HG02759 (cell line): Measurements from ENCODE around the gene NNAT.
"Not testable (repeated sequence)": the region's sequence is repeated elsewhere in the genome, so short reads cannot be mapped to it uniquely, and the experiment has no call there.

Experiments
- ATAC-seq: cut with Tn5 transposase; IDR thresholded peaks from one replicate; pipeline ENCODE4 v1.9.1; 2021; ENCODE audit warnings: mild to moderate bottlenecking, moderate library complexity; ENCODE audit not compliant: unreplicated experiment

Gene NNAT

DNA sequence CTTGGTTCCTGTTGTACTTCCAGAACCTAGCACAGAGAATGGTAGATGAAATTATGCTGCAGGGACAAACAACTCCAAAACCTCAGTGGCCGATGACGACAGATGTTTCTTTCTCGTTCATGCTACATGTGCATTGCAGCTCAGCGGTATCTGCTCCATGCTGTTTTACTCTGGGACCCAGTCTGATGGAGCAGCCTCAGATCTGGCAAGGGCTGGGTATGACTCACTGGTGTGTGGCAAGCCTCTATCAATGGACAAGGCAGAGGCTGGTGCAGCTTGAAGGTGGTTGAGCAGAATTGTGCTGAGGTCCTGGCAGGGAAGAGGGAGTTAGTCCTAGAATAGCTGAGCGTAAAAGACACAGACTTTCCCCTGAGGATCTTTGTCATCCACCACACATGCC is 17.0 kb downstream of the NNAT start:
- no peak for ATAC-seq

DNA sequence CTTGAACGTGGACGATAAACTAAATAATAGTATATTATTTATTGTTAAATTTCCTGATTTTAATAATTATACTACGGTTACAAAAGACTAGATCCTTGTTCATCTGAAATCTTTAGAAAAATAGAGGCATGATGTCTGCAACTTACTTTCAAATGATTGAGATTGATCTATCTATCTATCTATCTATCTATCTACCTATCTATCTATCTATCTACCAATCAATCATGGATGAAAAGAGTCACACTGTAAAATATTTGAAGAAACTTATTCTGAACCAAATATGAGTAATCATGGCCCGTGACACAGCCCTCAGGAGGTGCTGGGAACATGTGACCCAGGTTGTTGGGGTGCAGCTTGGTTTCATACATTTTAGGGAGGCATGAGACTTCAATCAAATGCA is 18.4 kb downstream of the NNAT start:
- no peak for ATAC-seq

DNA sequence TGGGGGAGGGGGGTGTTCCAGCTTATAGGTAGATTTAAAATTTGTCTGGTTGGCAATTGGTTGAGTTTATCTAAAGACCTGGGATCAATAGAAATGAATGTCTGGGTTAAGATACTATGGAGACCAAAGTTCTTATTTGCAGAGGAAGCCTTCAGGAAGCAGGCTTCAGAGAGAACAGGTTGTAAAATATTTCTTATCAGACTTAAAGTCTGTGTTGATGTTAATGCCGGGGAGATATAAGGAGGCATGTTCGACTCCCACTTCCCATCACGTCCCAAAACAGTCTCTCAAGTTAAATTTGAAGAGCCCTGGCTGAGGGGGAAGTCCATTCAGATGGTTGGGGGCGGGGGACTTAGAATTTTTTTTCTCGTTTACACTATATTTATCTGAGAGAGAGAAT is 19.0 kb downstream of the NNAT start:
- no peak for ATAC-seq

DNA sequence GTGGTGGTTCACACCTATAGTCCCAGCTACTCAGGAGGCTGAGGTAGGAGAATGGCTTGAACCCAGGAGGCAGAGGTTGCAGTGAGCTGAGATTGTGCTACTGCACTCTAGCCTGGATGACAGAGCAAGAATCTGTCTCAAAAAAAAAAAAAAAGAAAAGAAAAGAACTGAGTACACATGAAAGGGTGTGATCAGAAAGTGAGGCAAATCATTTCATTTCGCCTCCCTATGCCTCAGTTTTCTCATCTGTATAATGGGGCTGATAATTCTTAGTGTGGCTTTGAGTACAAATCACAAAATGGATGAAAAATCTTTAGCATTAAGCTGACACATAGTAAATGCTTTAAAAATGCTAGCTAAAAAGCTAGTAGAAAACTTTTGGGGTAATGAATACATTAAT is 19.8 kb downstream of the NNAT start:
- ATAC-seq, result not testable (repeated sequence)

DNA sequence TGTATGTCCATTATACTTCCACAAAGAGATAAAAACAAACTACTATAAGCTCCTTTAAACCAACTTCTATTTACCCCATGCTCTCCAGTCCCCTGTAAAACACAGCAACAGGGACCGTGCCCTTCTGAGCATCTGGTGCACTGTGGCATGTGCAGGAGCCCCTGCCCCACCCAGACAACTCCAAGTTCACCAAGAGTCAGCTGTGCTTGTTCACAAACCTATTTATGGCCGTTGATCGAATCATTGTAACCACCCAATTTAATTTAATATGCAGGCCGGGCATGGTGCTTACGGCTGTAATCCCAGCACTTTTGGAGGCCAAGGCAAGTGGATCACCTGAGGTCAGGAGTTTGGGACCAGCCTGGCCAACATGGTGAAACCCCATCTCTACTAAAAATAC is 20.3 kb downstream of the NNAT start:
- ATAC-seq, result no peak

DNA sequence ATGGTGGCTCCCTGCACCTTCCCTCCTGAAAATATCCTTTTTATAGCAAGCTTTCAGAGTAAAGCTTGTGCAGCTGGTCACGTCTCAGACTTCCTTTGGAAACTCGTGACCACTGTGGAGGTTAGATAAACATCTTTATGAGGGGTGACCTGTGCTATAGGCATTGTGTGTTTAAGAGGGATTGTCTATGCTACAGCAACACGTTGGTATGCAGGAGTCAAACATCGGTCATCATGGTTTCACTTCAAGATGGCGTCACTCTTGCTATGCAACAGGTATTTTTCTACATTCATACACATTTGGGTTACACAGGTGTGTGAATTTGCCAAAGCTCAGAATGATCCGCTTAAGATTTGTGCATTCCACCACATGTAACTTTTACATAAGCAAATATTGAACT is 21.2 kb downstream of the NNAT start:
- ATAC-seq, result no peak

DNA sequence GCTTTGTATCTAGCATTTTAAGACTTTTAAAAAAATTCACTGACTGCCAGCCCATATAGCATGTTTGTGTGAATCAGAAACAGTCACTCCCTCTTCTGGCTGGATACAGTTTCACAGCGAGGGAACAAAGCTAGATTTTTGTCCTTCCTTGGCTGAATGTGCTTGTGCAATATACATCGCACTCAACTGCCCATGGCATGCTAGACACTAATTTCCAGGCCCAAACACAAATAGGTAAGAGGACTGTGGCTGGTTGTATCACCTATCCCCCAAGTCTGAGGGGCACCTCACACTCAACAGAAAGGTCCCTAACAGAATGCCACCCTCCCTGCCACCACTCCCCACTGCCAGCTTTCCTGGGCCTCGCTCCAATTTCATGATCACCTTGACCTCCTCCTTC is 22.8 kb downstream of the NNAT start:
- no peak for ATAC-seq

DNA sequence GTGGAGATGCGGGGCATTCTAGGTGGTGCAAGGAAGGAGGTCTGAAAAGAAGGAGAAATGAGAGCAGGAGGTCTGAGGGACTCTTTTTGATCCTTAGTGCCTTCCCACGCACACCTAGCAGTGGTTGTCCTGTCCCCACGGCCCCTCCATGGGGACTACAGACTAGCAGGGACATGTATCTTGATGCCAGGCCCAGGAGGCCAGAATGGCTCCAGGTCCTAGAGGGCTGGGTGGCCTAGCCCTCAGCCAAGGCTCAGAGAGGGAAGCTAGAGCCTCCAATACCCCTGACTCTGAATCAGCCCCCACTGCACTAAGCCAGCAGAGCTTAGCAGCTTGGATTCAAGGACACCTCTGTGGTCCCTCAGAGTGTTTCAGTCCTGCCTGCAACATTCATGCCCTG is 23.3 kb downstream of the NNAT start:
- ATAC-seq, result no peak

DNA sequence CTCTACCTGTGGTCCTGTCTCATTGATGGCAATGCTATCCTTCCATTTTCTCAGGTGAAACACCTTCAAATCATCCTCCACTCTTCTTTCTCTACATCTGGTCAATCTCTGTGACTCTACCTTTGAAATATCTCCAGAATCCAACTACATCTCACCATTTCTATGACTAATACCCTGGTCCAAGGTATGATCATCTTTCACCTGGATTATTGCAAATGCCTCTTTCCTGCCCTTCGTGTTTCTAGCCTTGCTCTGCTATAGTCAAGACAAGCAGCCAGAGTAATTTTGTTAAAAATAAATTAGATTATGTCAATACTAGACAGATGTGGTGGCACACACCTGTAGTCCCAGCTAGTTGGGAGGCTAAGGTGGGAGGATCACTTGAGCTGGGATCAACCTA is 24.5 kb downstream of the NNAT start:
- ATAC-seq, result no peak

DNA sequence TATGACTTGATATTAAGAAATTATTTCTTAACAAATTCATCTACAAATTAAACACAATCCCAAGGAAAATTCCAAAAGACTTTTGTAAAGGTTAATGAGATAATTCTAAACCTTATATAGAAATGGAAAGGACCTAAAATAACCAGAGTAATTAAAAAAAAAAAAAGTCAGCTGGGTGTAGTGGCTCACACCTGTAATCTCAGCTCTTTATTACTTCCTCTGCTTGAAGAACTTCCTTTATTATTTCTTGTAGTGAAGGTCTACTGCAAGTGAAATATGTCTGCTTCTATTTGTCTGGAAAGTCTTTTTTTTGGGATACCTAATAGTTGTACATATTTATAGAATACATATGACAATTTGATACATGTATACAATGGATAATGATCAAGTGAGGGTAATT is 26.9 kb downstream of the NNAT start:
- no peak for ATAC-seq

DNA sequence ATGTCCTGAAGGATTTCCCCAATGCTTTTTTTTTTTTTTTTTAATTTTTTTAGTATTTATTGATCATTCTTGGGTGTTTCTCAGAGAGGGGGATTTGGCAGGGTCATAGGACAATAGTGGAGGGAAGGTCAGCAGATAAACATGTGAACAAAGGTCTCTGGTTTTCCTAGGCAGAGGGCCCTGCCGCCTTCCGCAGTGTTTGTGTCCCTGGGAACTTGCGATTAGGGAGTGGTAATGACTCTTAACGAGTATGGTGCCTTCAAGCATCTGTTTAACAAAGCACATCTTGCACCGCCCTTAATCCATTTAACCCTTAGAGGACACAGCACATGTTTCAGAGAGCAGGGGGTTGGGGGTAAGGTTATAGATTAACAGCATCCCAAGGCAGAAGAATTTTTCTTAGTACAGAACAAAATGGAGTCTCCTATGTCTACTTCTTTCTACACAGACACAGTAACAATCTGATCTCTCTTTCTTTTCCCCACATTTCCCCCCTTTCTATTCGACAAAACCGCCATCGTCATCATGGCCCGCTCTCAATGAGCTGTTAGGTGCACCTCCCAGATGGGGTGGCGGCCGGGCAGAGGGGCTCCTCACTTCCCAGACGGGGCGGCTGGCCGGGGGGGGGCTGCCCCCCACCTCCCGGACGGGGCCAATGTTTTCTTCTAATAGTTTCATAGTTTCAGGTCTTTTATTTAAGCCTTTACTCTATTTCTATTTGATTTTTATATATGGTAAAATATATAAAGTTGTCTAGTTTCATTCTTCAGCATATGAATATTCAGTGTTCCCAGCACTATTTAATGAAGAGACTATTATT is 29.3 kb downstream of the NNAT start:
- not testable (repeated sequence) for ATAC-seq

DNA sequence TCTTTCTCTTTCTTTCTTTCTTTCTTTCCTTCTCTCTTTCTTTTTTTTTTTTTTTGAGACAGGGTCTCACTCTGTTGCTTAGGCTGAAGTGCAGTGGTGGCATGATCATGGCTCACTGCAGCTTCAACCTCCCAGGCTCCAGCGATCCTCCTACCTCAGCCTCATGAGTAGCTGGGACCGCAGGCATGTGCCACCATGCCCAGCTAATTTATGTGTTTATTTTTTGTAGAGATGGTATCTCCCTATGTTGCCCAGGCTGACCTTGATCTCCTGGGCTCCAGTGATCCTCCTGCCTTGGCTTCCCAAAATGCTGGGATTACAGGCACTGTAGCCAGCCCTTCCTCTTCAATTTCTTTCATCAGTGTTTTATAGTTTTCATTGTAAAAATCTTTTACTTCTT is 30.6 kb downstream of the NNAT start:
- ATAC-seq, result not testable (repeated sequence)

DNA sequence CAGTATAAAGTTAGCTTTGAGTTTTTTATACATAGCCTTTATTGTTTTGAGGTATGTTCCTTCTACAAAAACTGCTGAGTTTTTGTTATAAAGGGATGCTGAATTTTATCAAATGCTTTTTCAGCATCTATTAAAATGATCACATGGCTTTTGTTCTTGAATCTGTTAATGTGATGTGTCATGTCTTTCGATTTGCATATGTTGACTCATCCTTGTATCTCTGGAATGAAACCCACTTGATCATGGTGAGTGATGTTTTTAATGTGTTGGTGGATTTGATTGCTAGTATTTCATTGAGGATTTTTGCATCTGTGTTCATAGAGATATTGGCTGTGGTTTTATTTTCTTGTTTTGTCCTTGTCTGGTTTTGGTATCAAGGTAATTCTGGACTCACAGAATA is 31.4 kb downstream of the NNAT start:
- ATAC-seq, result no peak

DNA sequence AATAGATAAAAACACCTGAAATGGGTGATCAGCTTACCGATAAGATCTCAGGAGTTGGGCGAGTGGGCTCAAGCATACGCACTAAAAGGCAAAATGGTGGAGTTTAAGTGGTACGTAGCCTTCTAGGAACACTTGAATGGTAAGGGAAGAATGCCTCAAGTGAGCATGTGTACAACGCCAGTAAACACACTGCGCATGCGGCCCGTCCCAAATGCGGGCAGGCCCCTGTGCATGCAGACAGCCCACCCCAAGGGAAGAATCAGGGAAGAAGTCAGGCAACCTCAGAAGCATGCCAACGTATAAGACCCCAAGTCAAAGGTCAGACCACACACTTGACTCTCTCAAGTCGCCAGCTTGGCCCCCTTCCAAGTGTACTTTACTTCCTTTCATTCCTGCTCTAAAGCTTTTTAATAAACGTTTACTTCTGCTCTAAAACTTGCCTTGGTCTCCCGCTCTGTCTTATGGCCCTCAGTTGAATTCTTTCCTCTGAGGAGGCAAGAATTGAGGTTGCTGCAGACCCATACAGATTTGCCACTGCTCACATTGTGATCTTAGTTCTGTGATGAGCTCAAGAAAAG is 33.8 kb downstream of the NNAT start:
- not testable (repeated sequence) for ATAC-seq

DNA sequence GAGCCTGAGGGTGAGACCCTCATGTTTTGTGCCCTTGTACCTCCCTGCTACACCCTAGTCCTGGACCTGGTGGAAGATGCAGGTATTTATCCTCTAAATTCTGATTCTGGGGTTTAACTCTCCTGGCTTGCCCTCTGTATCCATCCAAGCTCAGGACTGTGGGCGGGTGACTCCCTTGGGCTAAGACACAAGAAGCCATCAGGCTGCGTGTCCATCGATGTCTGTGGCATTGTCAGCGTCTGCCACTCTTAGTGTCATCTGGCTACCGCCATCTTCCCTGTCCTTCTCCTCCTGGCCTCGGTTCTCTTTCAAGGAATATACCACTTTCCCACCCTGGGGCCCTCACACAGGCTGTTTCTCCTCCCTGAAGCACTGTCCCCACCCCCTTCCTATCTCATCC is 35.5 kb downstream of the NNAT start:
- no peak for ATAC-seq

DNA sequence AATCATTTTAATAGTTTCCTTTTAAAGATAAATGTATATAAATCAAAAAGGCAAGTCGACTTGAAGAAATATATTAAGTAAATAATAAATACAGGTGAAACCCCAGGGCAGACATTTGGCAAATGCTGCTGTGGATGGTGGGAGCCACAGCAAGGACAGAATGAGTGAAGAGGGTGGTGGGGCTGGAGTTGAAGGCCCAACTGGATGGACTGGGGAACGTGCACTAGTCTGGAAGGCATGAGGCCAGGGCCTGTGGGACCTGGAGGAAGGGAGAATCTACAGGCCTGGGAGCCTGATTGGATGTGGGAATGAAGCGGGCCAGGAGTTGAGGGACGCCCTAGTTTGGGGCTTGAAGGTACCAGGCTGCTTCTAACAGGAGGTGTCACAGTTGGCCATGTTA is 37.3 kb downstream of the NNAT start:
- ATAC-seq, result no peak

DNA sequence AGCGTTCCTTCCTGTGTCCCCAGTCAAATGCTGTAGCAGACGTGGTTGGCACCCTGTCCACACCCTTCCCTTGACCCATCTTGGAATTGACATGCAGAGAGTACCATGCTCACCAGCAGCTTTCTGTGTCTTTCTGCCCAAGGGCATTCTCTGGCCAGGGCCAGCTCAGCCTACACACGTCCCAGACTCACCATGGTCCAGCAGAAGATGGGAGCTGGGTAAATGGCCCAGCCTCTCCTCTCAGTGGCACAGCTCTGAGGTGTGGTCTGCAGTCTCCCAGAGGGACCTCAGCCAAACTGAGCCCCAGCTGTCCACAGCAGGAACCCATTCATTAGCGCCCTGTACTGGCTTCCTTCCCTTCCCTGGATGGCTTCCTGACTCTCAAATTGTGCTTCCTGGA is 37.7 kb downstream of the NNAT start:
- no peak for ATAC-seq

DNA sequence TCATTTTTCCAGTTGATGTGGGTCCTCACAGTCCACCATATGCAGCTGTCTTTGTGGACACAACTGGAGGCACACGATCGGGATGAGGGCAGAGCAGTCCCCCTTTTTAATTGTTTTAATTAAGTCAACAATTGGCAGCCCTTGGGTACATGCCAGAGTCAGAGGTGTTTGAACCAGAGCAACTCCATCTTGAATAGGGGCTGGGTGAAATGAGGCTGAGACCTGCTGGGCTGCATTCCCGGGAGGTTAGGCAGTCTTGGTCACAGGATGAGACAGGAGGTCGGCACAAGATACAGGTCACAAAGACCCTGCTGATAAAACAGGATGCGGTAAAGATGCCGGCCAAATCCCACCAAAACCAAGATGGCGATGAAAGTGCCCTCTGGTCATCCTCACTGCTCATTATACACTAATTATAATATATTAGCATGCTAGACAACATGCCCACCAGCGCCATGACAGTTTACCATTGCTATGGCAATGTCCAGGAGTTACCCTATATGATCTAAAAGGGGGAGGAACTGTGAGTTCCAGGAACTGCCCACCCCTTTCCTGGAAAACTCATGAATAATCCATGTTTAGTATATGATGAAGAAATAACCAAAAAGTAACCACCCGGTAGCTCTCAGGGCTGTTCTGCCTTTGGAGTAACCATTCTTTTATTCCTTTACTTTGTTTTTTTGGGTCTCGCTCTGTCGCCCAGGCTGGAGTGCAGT is 38.4 kb downstream of the NNAT start:
- no peak for ATAC-seq

DNA sequence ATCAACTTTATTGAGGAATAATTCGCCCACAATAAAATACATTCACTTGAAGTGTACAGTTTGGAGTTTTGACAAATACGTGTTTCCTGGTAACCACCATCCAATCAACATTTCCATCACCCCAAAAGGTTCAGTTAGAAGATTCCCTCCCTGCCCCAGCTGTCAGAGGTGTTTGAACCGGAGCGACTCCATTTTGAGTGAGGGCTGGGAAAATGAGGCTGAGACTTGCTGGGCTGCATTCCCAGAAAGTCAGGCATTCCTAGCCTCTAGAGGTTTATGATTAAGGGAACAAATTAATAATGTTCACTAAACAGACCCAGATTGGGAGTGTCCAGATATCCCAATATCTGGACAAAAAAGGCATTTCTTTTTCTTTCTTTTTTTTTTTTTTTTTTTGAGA is 39.6 kb downstream of the NNAT start:
- no peak for ATAC-seq

DNA sequence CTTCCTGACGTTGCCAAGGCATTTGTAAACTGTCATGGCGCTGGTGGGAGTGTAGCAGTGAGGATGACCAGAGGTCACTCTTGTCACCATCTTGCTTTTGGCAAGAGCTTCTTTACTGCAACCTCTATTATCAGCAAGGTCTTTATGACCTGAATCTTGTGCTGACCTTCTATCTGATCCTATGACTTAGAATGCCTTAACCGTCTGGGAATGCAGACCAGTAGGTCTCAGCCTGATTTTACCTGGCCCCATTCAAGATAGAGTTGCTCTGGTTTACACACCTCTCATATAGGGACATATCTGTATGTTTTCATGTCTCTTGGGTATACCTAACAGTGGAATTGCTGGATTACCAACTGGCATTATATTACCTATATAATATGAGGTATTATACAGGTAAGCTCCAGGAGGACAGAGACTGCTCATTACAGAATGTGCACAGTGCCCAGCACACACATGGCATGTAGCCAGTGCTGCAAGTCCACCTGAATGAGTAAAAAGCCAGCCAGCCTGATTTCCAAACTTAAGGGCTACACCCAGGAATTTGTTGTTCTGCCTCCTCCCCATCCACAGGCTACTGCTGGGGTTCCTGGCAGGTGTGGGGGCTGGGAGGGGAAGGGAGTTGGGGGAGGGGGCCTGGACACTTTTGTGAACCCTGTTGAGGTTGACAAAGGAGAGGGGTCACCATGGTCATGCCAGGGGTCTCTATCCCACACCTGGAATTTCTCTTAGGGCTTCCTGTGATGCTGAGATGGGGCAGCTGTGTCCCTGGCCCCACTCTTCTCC is 41.8 kb downstream of the NNAT start:
- ATAC-seq, result no peak

DNA sequence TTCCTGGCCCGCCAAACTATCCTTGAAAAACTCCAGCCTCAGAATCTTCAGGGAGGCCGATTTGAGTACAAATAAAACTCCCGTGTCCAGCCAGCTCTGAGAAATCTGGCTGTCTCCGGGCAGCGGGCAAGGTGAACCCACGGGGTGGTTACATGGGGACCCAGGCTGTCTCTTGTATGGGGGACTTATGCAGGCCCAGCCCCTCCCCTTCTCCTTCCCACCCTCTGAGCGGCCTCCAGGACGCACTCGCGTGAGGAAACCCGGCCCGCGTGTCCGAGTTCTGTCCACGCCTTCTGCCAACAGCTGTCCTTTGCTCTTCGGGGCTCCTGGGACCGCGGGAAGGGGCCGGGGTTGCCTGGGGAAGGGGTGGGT is 43.0 kb downstream of the NNAT start:
- no peak for ATAC-seq
